Activated T-helper 2 cell treated with anti-CD3 and anti-CD28 coated beads, Interferon-gamma antibody, Interleukin-2, Interleukin-4, amounts not matched to agents 10 μg/mL and 5 μg/mL and 100 μg/mL, durations not matched to agents 14 hours and 24 hours and 36 hours (primary cell): Measurements from ENCODE around the gene OOSP3. TPM values are rescaled to one million over a fixed set of nuclear protein-coding genes. Genes with fewer than 3 reads are reported as not detected.
"Not testable (repeated sequence)": the region's sequence is repeated elsewhere in the genome, so short reads cannot be mapped to it uniquely, and the experiment has no call there.

Source experiments
- DNase-seq: peaks from one replicate; pipeline ENCODE4 v3.0.0; 2021; ENCODE audit warnings: low spot score
- H3K27ac Mint-ChIP-seq: one replicate; pipeline ENCODE4 v1.8.0; 2021; ENCODE audit warnings: mixed read lengths
- H3K27me3 Mint-ChIP-seq: one replicate; pipeline ENCODE4 v1.8.0; 2021; ENCODE audit warnings: low read depth, mixed read lengths
- H3K36me3 Mint-ChIP-seq: one replicate; pipeline ENCODE4 v1.8.0; 2021; ENCODE audit warnings: low read depth, mixed read lengths
- H3K4me1 Mint-ChIP-seq: one replicate; pipeline ENCODE4 v1.8.0; 2021; ENCODE audit warnings: low read depth, mixed read lengths
- H3K4me3 Mint-ChIP-seq: one replicate; pipeline ENCODE4 v1.8.0; 2021; ENCODE audit warnings: low read depth, mild to moderate bottlenecking, moderate library complexity, mixed read lengths
- H3K9me3 Mint-ChIP-seq: one replicate; pipeline ENCODE4 v1.8.0; 2021; ENCODE audit warnings: mixed read lengths
- intact Hi-C: fragments of 100-400 bp; cut with micrococcal nuclease; formaldehyde crosslinking; loops from one replicate; pipeline ENCODE4 v1.15.1; 2023
- total RNA-seq: library from RNA; stranded (reverse); gene quantifications from 2 replicates; pipeline ENCODE4 v1.2.3, GENCODE V29; 2022

Gene OOSP3
- total RNA-seq, 1 donor from 2014 or later = not detected

DNA sequence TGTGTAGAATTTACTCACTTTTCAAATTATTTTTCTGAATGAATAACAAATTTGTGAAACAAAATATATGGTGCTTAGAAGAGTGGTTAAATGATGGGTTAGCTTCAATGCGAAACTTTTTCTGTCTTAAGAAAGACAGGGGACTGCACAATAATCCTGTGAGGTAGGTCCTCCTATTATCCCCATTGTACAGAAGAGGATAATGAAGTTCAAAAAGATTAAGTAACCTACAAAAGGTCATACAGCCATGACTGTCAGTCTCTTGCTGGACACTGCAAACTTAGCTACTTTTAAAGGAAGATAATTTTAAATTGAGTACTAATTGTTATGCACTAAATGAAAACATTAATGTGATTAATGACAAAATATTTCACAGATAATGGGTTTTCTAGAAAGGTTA is 5.0 kb downstream of the OOSP3 start:
- DNase-seq = no peak
- Mint-ChIP-seq H3K9me3 (peaks cover 11% of the 10 kb centered on the region), H3K4me3 (no peak overlapping the region), H3K4me1 (peaks cover 4% of the 10 kb centered on the region), H3K27ac (no peak overlapping the region), H3K36me3 (no peaks in the 10 kb centered on the region), H3K27me3 (peaks cover 4% of the 10 kb centered on the region)
- intact Hi-C loops = no loop called here

DNA sequence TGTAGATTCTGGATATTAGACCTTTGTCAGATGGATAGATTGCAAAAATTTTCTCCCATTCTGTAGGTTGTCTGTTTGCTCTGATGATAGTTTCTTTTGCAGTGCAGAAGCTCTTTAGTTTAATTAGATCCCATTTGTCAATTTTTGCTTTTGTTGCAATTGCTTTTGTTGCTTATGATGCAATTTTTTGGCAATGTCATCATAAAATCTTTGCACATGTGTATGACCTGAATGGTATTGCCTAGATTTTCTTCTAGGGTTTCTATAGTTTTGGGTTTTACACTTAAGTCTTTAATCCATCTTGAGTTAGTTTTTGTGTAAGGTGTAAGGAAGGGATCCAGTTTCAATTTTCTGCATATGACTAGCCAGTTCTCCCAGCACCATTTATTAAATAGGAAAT is 8.6 kb downstream of the OOSP3 start:
- H3K27ac Mint-ChIP-seq, intact Hi-C loops, H3K4me3 Mint-ChIP-seq, H3K27me3 Mint-ChIP-seq, H3K36me3 Mint-ChIP-seq, DNase-seq, H3K4me1 Mint-ChIP-seq: not testable (repeated sequence)
- H3K9me3 Mint-ChIP-seq = peaks cover 36% of the 10 kb centered on the region

DNA sequence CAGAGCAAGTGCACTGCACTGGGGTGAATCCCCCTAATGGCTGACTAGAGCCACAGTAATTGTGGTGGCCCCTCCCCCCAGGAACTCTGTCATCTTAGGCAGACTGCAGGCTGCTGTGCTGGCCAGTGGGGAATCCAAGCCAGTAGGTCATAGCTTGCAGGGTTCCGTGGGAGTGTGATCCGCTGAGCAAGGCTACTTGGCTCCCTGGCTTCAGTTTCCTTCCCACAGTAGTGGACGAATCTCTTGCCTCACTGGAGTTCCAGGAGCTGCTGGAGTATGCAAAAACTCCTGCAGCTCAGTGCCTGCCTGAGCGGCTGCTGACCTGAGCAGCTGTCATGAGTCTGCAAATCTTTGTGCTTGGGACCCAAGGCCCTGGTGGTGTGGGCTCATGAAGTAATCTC is 13.2 kb downstream of the OOSP3 start:
- H3K27ac Mint-ChIP-seq = no peak overlapping the region
- no peak for DNase-seq
- no peak overlapping the region for H3K4me3 Mint-ChIP-seq
- intact Hi-C loops = no loop called here
- H3K36me3 Mint-ChIP-seq = no peaks in the 10 kb centered on the region
- peaks cover 12% of the 10 kb centered on the region for H3K27me3 Mint-ChIP-seq
- H3K9me3 Mint-ChIP-seq = peaks cover 36% of the 10 kb centered on the region
- H3K4me1 Mint-ChIP-seq = no peaks in the 10 kb centered on the region

DNA sequence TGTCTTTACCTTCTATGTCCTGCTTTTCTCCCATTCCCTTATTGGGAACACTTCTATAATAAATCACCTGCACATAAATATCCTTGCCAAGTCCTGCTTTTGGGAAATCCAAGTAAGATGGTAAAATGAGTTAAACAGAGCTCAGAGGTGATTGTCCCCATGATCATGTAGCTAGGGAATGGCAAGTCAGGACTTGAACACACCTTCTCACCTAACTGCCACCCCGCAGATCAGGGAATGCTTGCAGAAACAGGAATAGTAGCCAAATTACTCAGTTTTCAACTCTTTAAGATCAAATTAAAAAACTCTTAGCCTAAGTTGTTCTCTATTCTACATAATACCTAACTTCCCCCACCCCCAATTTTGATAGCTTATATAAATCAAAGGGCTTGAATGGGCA is 16.0 kb downstream of the OOSP3 start:
- H3K27ac Mint-ChIP-seq = no peak overlapping the region
- H3K27me3 Mint-ChIP-seq = peaks cover 12% of the 10 kb centered on the region
- H3K36me3 Mint-ChIP-seq = no peaks in the 10 kb centered on the region
- no peak for DNase-seq
- peaks cover 15% of the 10 kb centered on the region for H3K9me3 Mint-ChIP-seq
- intact Hi-C loops = no loop called here
- H3K4me1 Mint-ChIP-seq = no peaks in the 10 kb centered on the region
- no peak overlapping the region for H3K4me3 Mint-ChIP-seq

DNA sequence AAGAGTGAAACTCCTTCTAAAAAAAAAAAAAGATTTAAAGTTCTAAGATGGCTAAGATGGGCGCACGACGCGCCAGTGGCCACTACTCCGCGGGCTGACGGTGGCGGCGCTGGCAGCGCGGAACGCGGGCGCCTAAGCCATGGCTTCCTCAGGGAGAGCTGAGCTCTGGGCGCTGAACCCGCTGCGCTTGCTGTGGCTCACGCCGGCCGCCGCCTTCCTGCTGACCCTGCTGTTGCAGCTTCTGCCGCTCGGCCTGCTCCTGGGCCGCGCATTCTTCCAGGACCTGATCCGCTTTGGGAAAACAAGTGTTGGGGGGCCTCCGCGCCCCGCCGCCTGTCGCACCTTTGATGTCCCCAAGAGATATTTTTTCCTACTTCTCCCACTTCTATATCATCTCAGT is 19.5 kb downstream of the OOSP3 start:
- intact Hi-C loops = no loop called here
- H3K27ac Mint-ChIP-seq = no peak overlapping the region
- H3K9me3 Mint-ChIP-seq = no peaks in the 10 kb centered on the region
- no peak overlapping the region for H3K4me3 Mint-ChIP-seq
- no peaks in the 10 kb centered on the region for H3K36me3 Mint-ChIP-seq
- peaks cover 11% of the 10 kb centered on the region for H3K27me3 Mint-ChIP-seq
- no peak for DNase-seq
- no peaks in the 10 kb centered on the region for H3K4me1 Mint-ChIP-seq

DNA sequence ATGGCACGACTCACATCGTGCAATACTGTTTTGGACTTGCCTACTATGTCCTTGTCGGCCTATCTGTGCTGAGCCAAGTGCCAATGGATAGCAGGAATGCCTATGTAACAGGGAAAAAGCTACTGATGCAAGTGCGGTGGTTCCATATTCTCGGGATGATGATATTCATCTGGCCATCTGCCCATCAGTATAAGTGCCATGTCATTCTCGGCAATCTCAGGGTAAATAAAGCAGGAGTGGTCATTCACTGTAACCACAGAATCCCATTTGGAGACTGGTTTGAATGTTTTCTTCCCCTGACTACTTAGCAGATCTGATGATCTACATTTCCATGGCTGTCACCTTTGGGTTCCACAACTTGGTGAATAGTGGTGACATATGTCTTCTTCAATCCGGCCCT is 20.1 kb downstream of the OOSP3 start:
- peaks cover 8% of the 10 kb centered on the region for H3K27me3 Mint-ChIP-seq

DNA sequence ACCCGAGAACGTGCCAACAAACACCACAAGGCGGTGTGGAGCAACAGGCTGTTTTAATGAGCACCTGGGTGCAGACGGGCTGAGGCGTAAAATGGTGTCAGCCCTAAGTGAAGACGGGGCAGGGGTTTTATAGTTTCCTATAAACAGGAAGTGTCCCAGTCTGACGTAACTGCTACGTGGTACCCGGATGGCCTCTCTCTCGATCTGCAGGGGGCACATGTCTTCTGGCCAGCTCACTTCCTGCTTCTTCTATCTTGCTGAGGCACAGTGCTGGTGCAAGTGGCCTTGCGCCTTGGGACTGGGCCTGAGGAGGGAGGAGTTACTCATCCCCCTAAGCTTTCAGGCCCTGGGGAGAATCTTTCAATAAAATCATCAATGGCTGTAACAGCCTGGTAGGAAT is 20.9 kb downstream of the OOSP3 start:
- Mint-ChIP-seq H3K27me3 (peaks cover 6% of the 10 kb centered on the region), H3K27ac (no peak overlapping the region), H3K9me3 (no peaks in the 10 kb centered on the region), H3K4me1 (no peaks in the 10 kb centered on the region), H3K4me3 (no peak overlapping the region), H3K36me3 (no peaks in the 10 kb centered on the region)
- intact Hi-C loops = no loop called here
- no peak for DNase-seq

More for the DNA sequence above, 20.1 kb downstream of the OOSP3 start:
- intact Hi-C loops = no loop called here
- H3K4me1 Mint-ChIP-seq = no peaks in the 10 kb centered on the region
- H3K4me3 Mint-ChIP-seq = no peak overlapping the region
- H3K9me3 Mint-ChIP-seq = no peaks in the 10 kb centered on the region
- DNase-seq = no peak
- no peak overlapping the region for H3K27ac Mint-ChIP-seq
- no peaks in the 10 kb centered on the region for H3K36me3 Mint-ChIP-seq

DNA sequence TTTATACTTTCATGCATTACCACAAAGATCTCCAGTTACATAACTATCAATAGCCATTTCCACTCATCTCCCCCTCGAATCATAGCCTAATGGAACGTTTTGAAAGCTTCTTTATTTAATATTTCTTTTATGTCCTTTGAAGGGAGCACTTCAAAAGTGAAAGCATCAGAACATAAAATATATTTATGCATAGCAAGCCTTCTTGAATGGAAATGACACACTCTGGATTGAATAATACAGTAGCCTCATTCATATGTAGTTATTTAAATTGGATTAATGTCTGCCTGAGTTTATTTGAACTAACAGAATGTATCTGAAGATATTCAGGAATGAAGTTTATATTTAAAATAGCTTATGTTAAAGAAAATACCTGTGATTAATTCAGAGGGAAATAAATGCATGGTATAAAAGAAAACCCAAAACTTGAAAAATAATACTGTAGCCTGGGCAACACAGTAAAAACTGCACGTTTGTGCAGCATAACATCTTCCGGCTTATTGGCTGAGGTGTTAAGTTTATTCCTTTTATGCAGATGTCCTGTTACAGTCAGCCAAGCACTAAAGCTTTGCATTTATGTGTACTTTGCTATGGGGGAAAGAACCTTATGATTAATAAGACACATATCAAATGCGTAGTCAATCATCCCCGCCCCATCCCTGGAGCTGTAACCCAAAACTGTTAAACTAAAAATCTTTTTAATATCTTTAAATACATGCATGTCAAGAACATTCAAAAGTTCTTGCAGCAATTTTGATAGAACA is 22.0 kb downstream of the OOSP3 start:
- no peaks in the 10 kb centered on the region for H3K4me1 Mint-ChIP-seq
- H3K27ac Mint-ChIP-seq = no peak overlapping the region
- H3K9me3 Mint-ChIP-seq = no peaks in the 10 kb centered on the region
- H3K27me3 Mint-ChIP-seq = peaks cover 5% of the 10 kb centered on the region
- DNase-seq = no peak
- intact Hi-C loops = no loop called here
- no peak overlapping the region for H3K4me3 Mint-ChIP-seq
- no peaks in the 10 kb centered on the region for H3K36me3 Mint-ChIP-seq

DNA sequence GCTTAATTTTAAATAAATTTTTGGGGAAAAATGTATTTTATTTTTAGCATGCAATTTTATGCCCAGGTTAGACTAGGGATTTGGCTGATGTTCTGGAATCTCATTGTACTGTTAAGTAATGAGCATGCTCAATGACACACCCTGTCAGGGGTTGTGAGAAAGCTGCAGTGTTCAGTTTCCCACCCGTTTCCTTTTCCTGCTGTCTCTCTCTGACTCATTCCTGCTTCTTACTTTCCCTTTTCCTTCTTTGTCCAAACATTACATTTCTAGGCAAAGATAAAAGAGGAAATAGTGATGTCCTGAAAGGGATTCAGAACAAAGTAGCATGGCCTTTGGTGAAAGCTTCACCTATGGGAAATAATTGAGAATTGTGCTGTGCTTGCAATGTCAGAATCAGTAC is 22.7 kb downstream of the OOSP3 start:
- Mint-ChIP-seq H3K36me3 (no peaks in the 10 kb centered on the region), H3K4me3 (no peak overlapping the region), H3K9me3 (no peaks in the 10 kb centered on the region), H3K27ac (no peak overlapping the region), H3K27me3 (peaks cover 3% of the 10 kb centered on the region), H3K4me1 (no peaks in the 10 kb centered on the region)
- intact Hi-C loops = no loop called here
- DNase-seq = no peak

DNA sequence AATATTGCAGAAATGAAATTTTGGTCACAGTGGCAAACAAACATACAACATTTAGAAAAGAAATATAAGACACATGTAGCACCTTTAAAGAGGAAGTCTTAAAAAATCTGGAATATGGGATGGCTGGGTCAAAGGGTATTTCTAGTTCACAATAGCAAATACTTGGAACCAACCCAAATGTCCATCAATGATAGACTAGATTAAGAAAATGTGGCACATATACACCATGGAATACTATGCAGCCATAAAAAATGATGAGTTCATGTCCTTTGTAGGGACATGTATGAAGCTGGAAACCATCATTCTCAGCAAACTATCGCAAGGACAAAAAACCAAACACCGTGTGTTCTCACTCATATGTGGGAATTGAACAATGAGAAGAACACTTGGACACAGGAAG is 25.0 kb downstream of the OOSP3 start:
- H3K36me3 Mint-ChIP-seq, H3K27ac Mint-ChIP-seq, H3K4me3 Mint-ChIP-seq, H3K4me1 Mint-ChIP-seq, H3K27me3 Mint-ChIP-seq, H3K9me3 Mint-ChIP-seq, DNase-seq, intact Hi-C loops: not testable (repeated sequence)

DNA sequence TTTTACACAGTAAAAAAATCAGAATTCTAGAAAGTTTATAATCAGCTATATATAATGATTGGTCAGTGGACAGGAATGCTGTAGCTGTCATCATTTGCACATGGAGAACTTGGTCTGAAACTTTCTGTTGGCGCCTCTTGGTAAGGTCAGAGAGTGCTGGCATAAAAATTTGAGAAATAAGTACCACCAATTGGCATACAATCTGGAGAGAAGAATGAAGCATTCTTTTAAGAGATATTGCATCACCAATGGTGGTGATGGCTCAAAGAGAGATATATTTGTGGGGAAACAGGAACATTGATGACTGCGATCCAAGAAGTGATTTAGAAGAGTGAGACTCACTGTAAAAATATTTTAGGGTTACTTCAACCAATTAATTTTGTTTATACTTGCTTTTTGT is 39.9 kb downstream of the OOSP3 start:
- intact Hi-C loops = no loop called here
- Mint-ChIP-seq H3K27ac (no peak overlapping the region), H3K27me3 (peaks cover 5% of the 10 kb centered on the region), H3K4me1 (peaks cover 2% of the 10 kb centered on the region), H3K4me3 (no peak overlapping the region), H3K9me3 (peaks cover 29% of the 10 kb centered on the region), H3K36me3 (no peaks in the 10 kb centered on the region)
- DNase-seq = no peak

DNA sequence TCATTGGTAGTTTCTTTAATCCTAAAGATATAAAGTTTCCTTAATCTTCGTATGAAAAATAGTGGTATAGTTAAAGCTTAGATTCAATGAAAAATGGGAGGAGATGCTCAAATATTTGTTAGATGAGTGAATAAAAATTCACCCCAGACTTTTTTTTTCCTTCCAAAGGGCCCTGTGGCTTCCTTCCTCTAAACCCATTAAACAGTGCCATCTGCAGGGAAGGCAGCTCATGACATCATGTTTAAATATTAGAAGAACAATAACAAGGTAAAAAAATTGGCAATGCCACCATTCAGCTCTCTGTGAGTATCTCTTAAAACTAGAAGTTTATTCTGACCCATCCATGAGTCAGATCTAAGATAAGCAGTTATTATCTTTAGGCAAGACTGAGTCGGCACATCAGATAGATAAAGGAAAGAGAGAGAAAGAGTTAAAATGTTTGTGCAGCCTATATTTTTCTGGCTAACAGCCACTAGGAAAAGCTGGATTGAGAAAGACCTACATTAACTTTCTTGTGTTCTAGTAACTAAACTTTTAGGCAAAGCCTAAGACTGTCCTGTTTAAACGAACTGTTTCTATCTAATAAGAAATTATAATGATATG is 40.5 kb downstream of the OOSP3 start:
- Mint-ChIP-seq H3K9me3 (peaks cover 35% of the 10 kb centered on the region), H3K36me3 (no peaks in the 10 kb centered on the region), H3K27me3 (peaks cover 5% of the 10 kb centered on the region), H3K27ac (no peak overlapping the region), H3K4me3 (no peak overlapping the region), H3K4me1 (peaks cover 2% of the 10 kb centered on the region)
- DNase-seq = no peak
- intact Hi-C loops = loop anchor here (1.0 kb wide), 2 partner anchors 96 to 165 kb away; no protein-coding TSS in a partner anchor

DNA sequence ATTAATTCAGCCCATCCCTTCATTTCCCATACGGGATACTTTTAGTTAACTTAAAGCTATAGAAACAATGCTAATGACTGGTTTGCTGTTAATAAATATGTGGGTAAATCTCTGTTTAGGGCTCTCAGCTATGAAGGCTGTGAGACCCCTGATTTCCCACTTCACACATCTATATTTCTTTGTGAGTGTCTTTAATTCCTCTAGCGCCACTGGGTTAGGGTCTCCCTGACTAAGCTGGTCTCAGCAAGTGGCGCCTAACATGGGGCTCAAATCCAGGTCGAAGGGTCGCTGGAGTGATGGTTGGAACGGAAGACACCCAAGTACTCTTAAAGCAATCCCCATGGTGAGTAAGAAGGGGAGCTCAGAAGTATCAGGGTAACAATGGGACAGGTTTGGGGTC is 45.2 kb downstream of the OOSP3 start:
- Mint-ChIP-seq H3K36me3 (no peaks in the 10 kb centered on the region), H3K27ac (no peak overlapping the region), H3K4me3 (no peak overlapping the region), H3K27me3 (peaks cover 3% of the 10 kb centered on the region), H3K9me3 (peaks cover 69% of the 10 kb centered on the region), H3K4me1 (peaks cover 2% of the 10 kb centered on the region)
- no peak for DNase-seq
- intact Hi-C loops = no loop called here
